RWPE1 (cell line): ENCODE data around the gene SMARCC2.

Experiments used
- CTCF ChIA-PET: fragments of 350-600 bp; sonication (Branson Sonifier 250); formaldehyde crosslinking; extraction: SDS; loops from one replicate; lab custom pipeline; 2021; lab: Yijun Ruan, JAX
- POLR2A ChIA-PET: fragments of 400-600 bp; formaldehyde crosslinking; extraction: SDS; loops from one replicate; lab custom pipeline; 2020; ENCODE audit warnings: antibody characterized with exemption; ENCODE audit not compliant: low non-redundant PET; lab: Yijun Ruan, JAX
- DNase-seq: peaks from one replicate; pipeline ENCODE4 v3.0.0; 2012; ENCODE audit warnings: low spot score
- H3K27ac ChIP-seq: fragments of 450-650 bp; 2 replicates; pipeline ENCODE4 v1.5.1; 2017
- CTCF ChIP-seq: fragments of 450-650 bp; conservative IDR thresholded peaks from 2 replicates; pipeline ENCODE4 v1.5.1; 2017; ENCODE audit warnings: low read depth, mild to moderate bottlenecking

Gene SMARCC2

GRCh38 chr12:56186957-56187356 lies 2.3 kb downstream of the SMARCC2 start:
- CTCF ChIA-PET = interaction anchor here (0.6 to 4.3 kb wide), 2 partner anchors 36 to 60 kb away, joined by 4 to 21 read pairs; partner anchors contain the start of gene ESYT1
- DNase-seq = no peak
- no peak for TF ChIP-seq CTCF
- H3K27ac ChIP-seq = no peak overlapping the region
- POLR2A ChIA-PET = interaction anchor here (0.6 kb wide), 1 partner anchor 31 kb away, joined by 3 read pairs; no protein-coding TSS in a partner anchor

- ChIA-PET POLR2A (no interaction called here), CTCF (interaction anchor here (0.6 to 0.7 kb wide), 2 partner anchors 59 to 97 kb away, joined by 3 read pairs; no protein-coding TSS in a partner anchor)
- no peak overlapping the region for H3K27ac ChIP-seq
- TF ChIP-seq CTCF = no peak
- DNase-seq = no peak
These were observed 10.9 kb downstream of the SMARCC2 start for GRCh38 chr12:56178347-56178746.

- ChIA-PET POLR2A (interaction anchor here (0.7 to 0.9 kb wide), 2 partner anchors 10 to 11 kb away, joined by 3 to 5 read pairs; no protein-coding TSS in a partner anchor), CTCF (interaction anchor here (0.7 to 1.0 kb wide), 2 partner anchors 54 to 68 kb away, joined by 3 read pairs; no protein-coding TSS in a partner anchor)
- H3K27ac ChIP-seq = peak overlapping the region; percentile 10; the same call in 1 of the 2 replicates
- no peak for DNase-seq
- no peak for TF ChIP-seq CTCF
These were observed 16.4 kb downstream of the SMARCC2 start for GRCh38 chr12:56172839-56173238.

- DNase-seq = no peak
- ChIA-PET CTCF (interaction anchor here (1.0 kb wide), 1 partner anchor 20 kb away, joined by 7 read pairs; the partner anchor contains the start of gene SMARCC2), POLR2A (no interaction called here)
- H3K27ac ChIP-seq = peak overlapping the region; percentile 32
- no peak for TF ChIP-seq CTCF
These were observed 20.0 kb downstream of the SMARCC2 start for GRCh38 chr12:56169229-56169759.

GRCh38 chr12:56165369-56165768 lies 23.9 kb downstream of the SMARCC2 start:
- peak overlapping the region; percentile 58 for H3K27ac ChIP-seq
- ChIA-PET POLR2A (no interaction called here), CTCF (interaction anchor here (1.5 kb wide), 1 partner anchor 24 kb away, joined by 6 read pairs; the partner anchor contains the start of gene SMARCC2)
- no peak for TF ChIP-seq CTCF
- DNase-seq = no peak

GRCh38 chr12:56164345-56164729 lies 24.9 kb downstream of the SMARCC2 start:
- POLR2A ChIA-PET = interaction anchor here (0.7 kb wide), 1 partner anchor 17 kb away, joined by 3 read pairs; no protein-coding TSS in a partner anchor
- H3K27ac ChIP-seq = peak overlapping the region; percentile 58
- CTCF ChIA-PET = interaction anchor here (0.6 kb wide), 2 partner anchors 12 to 1246 kb away, joined by 4 to 5 read pairs; no protein-coding TSS in a partner anchor
- no peak for DNase-seq
- no peak for TF ChIP-seq CTCF
